Skeletal muscle tissue (tissue), 4 donors: ENCODE measurements around the gene GSK3B. TPM values are rescaled to one million over a fixed set of nuclear protein-coding genes. Genes with fewer than 3 reads are reported as not detected.

ENCODE experiments used
- H3K27ac ChIP-seq: one replicate; pipeline ENCODE4 v1.7.0; 2013; ENCODE audit warnings: mild to moderate bottlenecking, low read depth, low read length, inconsistent platforms
- H3K27me3 ChIP-seq, 3 donors: one replicate each; pipeline ENCODE4 v1.7.0; 2013; ENCODE audit warnings: low read length in 3 of 3; ENCODE audit not compliant: control insufficient read depth in 3 of 3, insufficient read depth in 3 of 3
- H3K36me3 ChIP-seq, 3 donors: one replicate each; pipeline ENCODE4 v1.7.0; 2013; ENCODE audit warnings: low read length in 3 of 3; ENCODE audit not compliant: control insufficient read depth in 3 of 3, insufficient read depth in 3 of 3
- H3K4me1 ChIP-seq, 3 donors: one replicate each; pipeline ENCODE4 v1.7.0; 2013; ENCODE audit warnings: low read length in 3 of 3, mild to moderate bottlenecking in 3 of 3; ENCODE audit not compliant: control insufficient read depth in 3 of 3, insufficient read depth in 3 of 3
- H3K4me3 ChIP-seq, 3 donors: one replicate each; pipeline ENCODE4 v1.7.0; 2013; ENCODE audit warnings: low read length in 3 of 3
- H3K9ac ChIP-seq, 3 donors: one replicate each; pipeline ENCODE4 v1.7.0; 2013; ENCODE audit warnings: low read length in 3 of 3, mild to moderate bottlenecking in 3 of 3, moderate library complexity in 2 of 3, low read depth in 1 of 3
- H3K9me3 ChIP-seq, 3 donors: one replicate each; pipeline ENCODE4 v1.7.0; 2013; ENCODE audit warnings: low read length in 3 of 3; ENCODE audit not compliant: control insufficient read depth in 3 of 3
- total RNA-seq: library from RNA; depleted of rRNA; stranded (reverse); fragments of >200 nt; gene quantifications from one replicate; pipeline ENCODE4 v1.2.3, GENCODE V29; 2014
- donor health status: Osteomylitis.

GSK3B gene
- total RNA-seq, 1 donor from 2014 or later, result 30.3 TPM

- Histone ChIP-seq H3K4me1 (no peaks in the 10 kb centered on the region), H3K9me3 (no peaks in the 10 kb centered on the region), H3K9ac (no peak overlapping the region), H3K27ac (no peak overlapping the region), H3K36me3 (no peaks in the 10 kb centered on the region), H3K4me3 (no peak overlapping the region), H3K27me3 (no peaks in the 10 kb centered on the region)
These were observed 31.7 kb upstream of the GSK3B start for GRCh38 chr3:120125992-120126391.

- Histone ChIP-seq H3K36me3 (no peaks in the 10 kb centered on the region), H3K4me3 (no peak overlapping the region), H3K27me3 (no peaks in the 10 kb centered on the region), H3K4me1 (no peaks in the 10 kb centered on the region), H3K9me3 (no peaks in the 10 kb centered on the region), H3K27ac (no peak overlapping the region), H3K9ac (no peak overlapping the region)
These were observed 25.7 kb upstream of the GSK3B start for GRCh38 chr3:120119846-120120510.

GRCh38 chr3:120114981-120115380 is 20.7 kb upstream of the GSK3B start:
- H3K4me1 ChIP-seq, result no peaks in the 10 kb centered on the region
- H3K36me3 ChIP-seq, result no peaks in the 10 kb centered on the region
- H3K9me3 ChIP-seq, result no peaks in the 10 kb centered on the region
- no peaks in the 10 kb centered on the region for H3K27me3 ChIP-seq
- H3K4me3 ChIP-seq, result no peak overlapping the region
- H3K9ac ChIP-seq, result no peak overlapping the region
- no peak overlapping the region for H3K27ac ChIP-seq

- no peak overlapping the region for H3K4me3 ChIP-seq
These were observed 20.1 kb upstream of the GSK3B start for GRCh38 chr3:120114376-120114775.

GRCh38 chr3:120113128-120114116 is 19.2 kb upstream of the GSK3B start:
- Histone ChIP-seq H3K9me3 (no peaks in the 10 kb centered on the region), H3K27me3 (no peaks in the 10 kb centered on the region), H3K4me3 (no peak overlapping the region), H3K27ac (no peak overlapping the region), H3K9ac (no peak overlapping the region), H3K36me3 (no peaks in the 10 kb centered on the region), H3K4me1 (no peaks in the 10 kb centered on the region)

More at GRCh38 chr3:120114376-120114775, 20.1 kb upstream of the GSK3B start:
- Histone ChIP-seq H3K36me3 (no peaks in the 10 kb centered on the region), H3K27ac (no peak overlapping the region), H3K9me3 (no peaks in the 10 kb centered on the region), H3K9ac (no peak overlapping the region), H3K4me1 (no peaks in the 10 kb centered on the region), H3K27me3 (no peaks in the 10 kb centered on the region)

GRCh38 chr3:120111898-120112297 is 17.7 kb upstream of the GSK3B start:
- no peak overlapping the region for H3K27ac ChIP-seq
- H3K36me3 ChIP-seq, result no peaks in the 10 kb centered on the region
- no peaks in the 10 kb centered on the region for H3K4me1 ChIP-seq
- H3K9me3 ChIP-seq, result no peaks in the 10 kb centered on the region
- H3K9ac ChIP-seq, result no peak overlapping the region
- H3K4me3 ChIP-seq, result no peak overlapping the region
- H3K27me3 ChIP-seq, result no peaks in the 10 kb centered on the region

GRCh38 chr3:120103276-120103675 is 9.0 kb upstream of the GSK3B start:
- H3K9me3 ChIP-seq, result no peaks in the 10 kb centered on the region

GRCh38 chr3:120102674-120103073 is 8.4 kb upstream of the GSK3B start:
- Histone ChIP-seq H3K27ac (no peak overlapping the region), H3K9me3 (no peaks in the 10 kb centered on the region), H3K4me1 (peaks cover 0 to 8% (median 5%) of the 10 kb centered on the region in 3 donors), H3K4me3 (no peak overlapping the region), H3K27me3 (no peaks in the 10 kb centered on the region), H3K9ac (no peak overlapping the region), H3K36me3 (peaks cover 0 to 1% (median 0%) of the 10 kb centered on the region in 3 donors)

More at GRCh38 chr3:120103276-120103675, 9.0 kb upstream of the GSK3B start:
- Histone ChIP-seq H3K4me3 (no peak overlapping the region), H3K27me3 (no peaks in the 10 kb centered on the region), H3K27ac (no peak overlapping the region), H3K36me3 (peaks cover 0 to 1% (median 0%) of the 10 kb centered on the region in 3 donors), H3K4me1 (peaks cover 0 to 8% (median 5%) of the 10 kb centered on the region in 3 donors), H3K9ac (no peak overlapping the region)

- no peak overlapping the region for H3K9ac ChIP-seq
- H3K36me3 ChIP-seq, result peaks cover 0 to 1% (median 0%) of the 10 kb centered on the region in 3 donors
- H3K27me3 ChIP-seq, result no peaks in the 10 kb centered on the region
- H3K9me3 ChIP-seq, result no peaks in the 10 kb centered on the region
- H3K27ac ChIP-seq, result no peak overlapping the region
- H3K4me3 ChIP-seq, result no peak overlapping the region
- peaks cover 0 to 8% (median 5%) of the 10 kb centered on the region in 3 donors for H3K4me1 ChIP-seq
These were observed 8.0 kb upstream of the GSK3B start for GRCh38 chr3:120102232-120102631.

GRCh38 chr3:120101624-120102023 is 7.4 kb upstream of the GSK3B start:
- Histone ChIP-seq H3K9ac (no peak overlapping the region), H3K27me3 (no peaks in the 10 kb centered on the region), H3K4me3 (no peak overlapping the region), H3K4me1 (peaks cover 2 to 11% (median 5%) of the 10 kb centered on the region in 3 donors), H3K36me3 (peaks cover 0 to 1% (median 0%) of the 10 kb centered on the region in 3 donors), H3K27ac (no peak overlapping the region), H3K9me3 (no peaks in the 10 kb centered on the region)
